Fibroblast of the aortic adventitia (primary cell): ENCODE results near the gene AP3D1. TPM values are rescaled to one million over a fixed set of nuclear protein-coding genes. Genes with fewer than 3 reads are reported as not detected.
"Not testable (repeated sequence)": the region's sequence is repeated elsewhere in the genome, so short reads cannot be mapped to it uniquely, and the experiment has no call there.

Experiments used
- DNase-seq: peaks from one replicate; pipeline ENCODE4 v3.0.0-alpha.2; 2010; ENCODE audit warnings: low read depth
- H3K4me3 ChIP-seq: 2 replicates; pipeline ENCODE4 v1.5.1; 2011; ENCODE audit warnings: low read depth, mild to moderate bottlenecking, control low read depth, low read length, moderate library complexity
- total RNA-seq: library from RNA; depleted of rRNA; stranded (reverse); fragments of >200 nt; gene quantifications from 2 replicates; pipeline ENCODE4 v1.2.3, GENCODE V29; 2012; ENCODE audit warnings: low replicate concordance
- TF ChIP-seq, protein P1 (sequence below): IDR thresholded peaks from 2 replicates; pipeline ENCODE4 v1.5.1; 2011; ENCODE audit warnings: mild to moderate bottlenecking, low read length, control low read depth, inconsistent platforms; ENCODE audit not compliant: insufficient read depth

AP3D1 gene
- 82.7 and 102 TPM in 2 replicates for total RNA-seq

DNA sequence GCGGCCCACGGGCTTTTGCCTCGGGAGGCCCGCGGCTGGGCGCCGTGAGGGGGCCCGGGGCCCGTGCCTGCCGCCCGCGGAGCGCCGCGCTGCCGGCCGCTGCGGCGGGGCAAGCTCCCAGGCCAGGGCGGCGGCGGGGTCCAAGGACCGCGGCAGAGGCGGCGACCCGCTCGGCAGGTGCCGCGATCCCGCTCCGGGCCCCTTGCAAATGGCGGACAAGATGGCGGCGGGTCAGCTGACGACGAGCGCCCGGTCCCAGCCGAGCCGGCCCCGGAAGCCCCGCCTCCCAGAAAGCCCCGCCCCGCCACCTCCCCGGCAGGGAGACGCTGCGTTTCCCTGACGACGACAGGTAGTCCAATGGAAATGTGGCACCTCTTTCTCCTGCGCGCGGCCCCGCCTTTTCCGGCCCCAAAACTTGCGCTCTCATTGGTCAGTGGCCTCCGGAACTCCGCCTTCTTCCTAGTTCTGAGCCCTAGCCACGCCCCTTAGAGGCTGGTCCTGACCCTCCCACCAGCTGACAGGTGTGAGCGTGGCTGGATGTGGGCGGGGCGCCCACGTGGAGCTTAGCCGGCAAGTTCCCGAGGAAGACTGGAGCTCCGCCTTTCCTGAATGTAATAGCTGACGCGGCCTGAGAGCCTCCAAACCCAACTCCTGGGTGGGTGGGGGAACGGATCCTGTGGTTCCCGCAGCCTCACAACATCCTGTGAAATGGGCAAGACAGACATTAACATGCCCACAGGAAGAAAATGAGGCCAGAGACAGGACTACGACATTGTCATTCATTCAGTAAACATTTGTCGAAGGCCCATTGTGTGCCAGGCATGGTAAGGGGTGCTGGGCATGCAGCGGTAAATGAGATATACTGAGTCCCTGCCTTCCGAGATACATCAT is at the start of gene AP3D1:
Gene AP3D1, minus strand, starts transcription at position 228 of the 891 bp plus-strand sequence. CDS start 232 bp downstream, outside the sequence.
- H3K4me3 ChIP-seq: peak within 1 kb of the TSS; percentile 94
- TF ChIP-seq, protein P1, sequence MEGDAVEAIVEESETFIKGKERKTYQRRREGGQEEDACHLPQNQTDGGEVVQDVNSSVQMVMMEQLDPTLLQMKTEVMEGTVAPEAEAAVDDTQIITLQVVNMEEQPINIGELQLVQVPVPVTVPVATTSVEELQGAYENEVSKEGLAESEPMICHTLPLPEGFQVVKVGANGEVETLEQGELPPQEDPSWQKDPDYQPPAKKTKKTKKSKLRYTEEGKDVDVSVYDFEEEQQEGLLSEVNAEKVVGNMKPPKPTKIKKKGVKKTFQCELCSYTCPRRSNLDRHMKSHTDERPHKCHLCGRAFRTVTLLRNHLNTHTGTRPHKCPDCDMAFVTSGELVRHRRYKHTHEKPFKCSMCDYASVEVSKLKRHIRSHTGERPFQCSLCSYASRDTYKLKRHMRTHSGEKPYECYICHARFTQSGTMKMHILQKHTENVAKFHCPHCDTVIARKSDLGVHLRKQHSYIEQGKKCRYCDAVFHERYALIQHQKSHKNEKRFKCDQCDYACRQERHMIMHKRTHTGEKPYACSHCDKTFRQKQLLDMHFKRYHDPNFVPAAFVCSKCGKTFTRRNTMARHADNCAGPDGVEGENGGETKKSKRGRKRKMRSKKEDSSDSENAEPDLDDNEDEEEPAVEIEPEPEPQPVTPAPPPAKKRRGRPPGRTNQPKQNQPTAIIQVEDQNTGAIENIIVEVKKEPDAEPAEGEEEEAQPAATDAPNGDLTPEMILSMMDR: no peak
- peak; percentile 99 for DNase-seq

- not testable (repeated sequence) for DNase-seq, H3K4me3 ChIP-seq
Observed at GRCh38 chr19:2200624-2201294, 49.4 kb upstream of the AP3D1 start.

DNA sequence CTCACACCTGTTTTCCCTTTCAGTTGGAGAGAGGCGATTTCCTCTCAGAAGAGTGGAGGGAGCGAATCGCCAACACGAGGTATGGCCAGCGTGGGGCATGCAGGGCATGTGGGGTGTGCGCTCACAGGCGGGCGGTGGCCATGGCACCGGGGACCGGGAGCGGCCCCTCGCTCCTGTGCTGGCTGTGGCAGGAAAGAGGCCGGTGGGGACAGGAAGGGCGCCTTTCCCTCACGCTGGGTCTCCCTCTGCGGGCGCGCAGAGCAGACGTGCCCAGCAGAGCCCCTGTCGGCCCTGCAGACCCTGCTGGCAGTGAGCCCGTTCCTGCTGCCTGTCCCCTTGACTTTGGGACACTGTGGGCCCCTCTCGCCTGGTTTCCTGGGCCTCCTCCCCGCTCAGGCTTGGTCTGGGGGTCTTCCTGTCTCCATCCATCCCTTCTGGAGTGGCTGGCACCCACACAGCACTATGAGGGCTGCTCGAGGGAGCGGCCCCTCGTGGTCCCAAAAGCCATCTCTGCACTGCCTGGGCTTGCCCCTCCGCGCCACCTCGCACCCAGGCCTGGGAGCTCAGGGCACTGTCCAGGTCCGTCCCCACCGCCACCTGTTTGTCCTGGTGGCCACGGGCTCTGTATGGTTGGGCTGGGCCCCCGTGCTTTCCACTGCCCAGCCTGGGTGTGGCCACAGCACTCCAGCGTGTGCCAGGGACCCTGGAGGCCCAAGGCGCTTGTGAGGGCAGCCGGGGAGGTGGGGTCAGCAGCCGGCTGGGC is 48.7 kb upstream of the AP3D1 start:
- no peak overlapping the region for H3K4me3 ChIP-seq
- no peak for DNase-seq
- TF ChIP-seq, protein P1: no peak

GRCh38 chr19:2199215-2199614 is 47.8 kb upstream of the AP3D1 start:
- H3K4me3 ChIP-seq: no peak overlapping the region
- no peak for DNase-seq
- TF ChIP-seq, protein P1: peak; percentile 29

GRCh38 chr19:2198317-2198716 is 47.0 kb upstream of the AP3D1 start:
- TF ChIP-seq, protein P1: no peak
- H3K4me3 ChIP-seq: no peak overlapping the region
- no peak for DNase-seq

DNA sequence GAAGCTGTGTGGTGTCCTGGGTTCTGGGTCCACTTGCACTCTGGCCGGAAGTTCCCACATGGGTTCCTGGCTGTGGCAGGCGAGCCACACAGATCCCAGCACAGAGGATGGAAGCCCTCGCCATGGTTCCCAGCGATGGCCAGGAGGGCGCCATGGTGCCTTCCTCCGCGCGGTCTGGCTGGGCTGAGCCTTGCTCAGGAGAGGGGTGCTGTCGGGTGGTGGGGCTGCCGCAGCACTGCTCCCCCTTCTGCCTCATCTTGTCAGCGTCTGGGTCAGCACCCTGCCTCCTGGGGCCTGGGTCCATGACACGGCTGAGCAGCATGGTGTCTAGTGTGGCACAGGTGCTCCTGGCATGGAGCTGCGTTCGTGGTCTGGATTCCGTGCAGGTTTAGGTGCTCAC is 45.9 kb upstream of the AP3D1 start:
- no peak for DNase-seq
- no peak overlapping the region for H3K4me3 ChIP-seq
- TF ChIP-seq, protein P1: no peak
